SK-N-SH (cell line): Measurements from ENCODE around the gene ATP5MC3. TPM values are rescaled to one million over a fixed set of nuclear protein-coding genes. Genes with fewer than 3 reads are reported as not detected.

Experiments used
- CTCF ChIA-PET: fragments of 300-600, 350-600 bp; formaldehyde crosslinking; extraction: SDS; loops from one replicate; lab custom pipeline; 2021; lab: Yijun Ruan, JAX
- POLR2A ChIA-PET: fragments of 350-600 bp; sonication (Branson Sonifier 250); formaldehyde crosslinking; extraction: SDS; loops from one replicate; lab custom pipeline; 2020; ENCODE audit warnings: antibody characterized with exemption, inconsistent platforms; lab: Yijun Ruan, JAX
- DNase-seq: peaks from one replicate; pipeline ENCODE4 v3.0.0; 2012
- H2AFZ ChIP-seq: fragments of 200-600 bp; sonication (generic); 2 replicates; pipeline ENCODE4 v1.8.1; 2016; ENCODE audit warnings: antibody characterized with exemption, mild to moderate bottlenecking, low read depth
- H3F3A ChIP-seq: fragments of 200-600 bp; sonication (generic); replicated peaks from 2 replicates; pipeline ENCODE3; 2016; ENCODE audit warnings: antibody characterized with exemption, mild to moderate bottlenecking; ENCODE audit not compliant: insufficient read depth
- H3K27ac ChIP-seq, 2 experiments: fragments of 200-500 bp in 1 of 2; fragments of 200-600 bp in 1 of 2; sonication (Bioruptor generic) in 1 of 2; sonication (generic), shearing (Covaris generic) in 1 of 2; 2 replicates each; pipeline versions ENCODE4 v1.5.1 to v1.6.1; 2014 to 2016; ENCODE audit warnings: low read depth in 2 of 2, inconsistent platforms in 1 of 2, low read length in 1 of 2, mild to moderate bottlenecking in 1 of 2, mixed read lengths in 1 of 2
- H3K27me3 ChIP-seq: fragments of 200-600 bp; sonication (generic), shearing (Covaris generic); 2 replicates; pipeline ENCODE4 v1.6.1; 2016; ENCODE audit warnings: mixed run types; ENCODE audit not compliant: insufficient read depth
- H3K36me3 ChIP-seq, 2 experiments: fragments of 200-500 bp in 1 of 2; fragments of 200-600 bp in 1 of 2; sonication (Bioruptor generic) in 1 of 2; sonication (generic) in 1 of 2; replicated peaks in 1 of 2; 2 replicates each; pipeline versions ENCODE3 to v1.5.1; 2014 to 2016; ENCODE audit warnings: low read length in 1 of 2, mild to moderate bottlenecking in 1 of 2; ENCODE audit not compliant: insufficient read depth in 2 of 2, control insufficient read depth in 1 of 2
- H3K4me1 ChIP-seq, 2 experiments: fragments of 200-500 bp in 1 of 2; fragments of 200-600 bp in 1 of 2; sonication (Bioruptor generic) in 1 of 2; sonication (generic), shearing (Covaris generic) in 1 of 2; 2 replicates each; pipeline versions ENCODE4 v1.5.1 to v1.6.1; 2014 to 2016; ENCODE audit warnings: low read depth in 1 of 2, low read length in 1 of 2, mixed run types in 1 of 2; ENCODE audit not compliant: insufficient read depth in 2 of 2, control insufficient read depth in 1 of 2
- H3K4me2 ChIP-seq: fragments of 200-600 bp; sonication (generic), shearing (Covaris generic); 2 replicates; pipeline ENCODE4 v1.6.1; 2017; ENCODE audit warnings: mixed run types
- H3K4me3 ChIP-seq, 2 experiments: fragments of 200-500 bp in 1 of 2; fragments of 200-600 bp in 1 of 2; sonication (Bioruptor generic) in 1 of 2; sonication (generic), shearing (Covaris generic) in 1 of 2; 2 replicates each; pipeline versions ENCODE4 v1.5.1 to v1.8.1; 2014 to 2016; ENCODE audit warnings: low read depth in 2 of 2, inconsistent platforms in 1 of 2, low read length in 1 of 2, mild to moderate bottlenecking in 1 of 2, mixed read lengths in 1 of 2, moderate library complexity in 1 of 2
- H3K79me2 ChIP-seq: fragments of 200-600 bp; sonication (generic); 2 replicates; pipeline ENCODE4 v1.8.1; 2017; ENCODE audit warnings: mild to moderate bottlenecking; ENCODE audit not compliant: insufficient read depth
- H3K9ac ChIP-seq: fragments of 200-600 bp; sonication (generic); 2 replicates; pipeline ENCODE4 v1.6.1; 2017; ENCODE audit warnings: mixed run types
- H3K9me2 ChIP-seq: fragments of 200-600 bp; sonication (generic); 2 replicates; pipeline ENCODE4 v1.6.1; 2017; ENCODE audit warnings: mixed run types
- H3K9me3 ChIP-seq: fragments of 200-600 bp; sonication (generic); 2 replicates; pipeline ENCODE4 v1.6.1; 2017; ENCODE audit warnings: mixed run types, mild to moderate bottlenecking, moderate library complexity
- H4K20me1 ChIP-seq: fragments of 200-600 bp; sonication (generic); 2 replicates; pipeline ENCODE4 v1.6.1; 2017; ENCODE audit warnings: mild to moderate bottlenecking, mixed run types; ENCODE audit not compliant: insufficient read depth
- IRF3 ChIP-seq: fragments of 150-350 bp; IDR thresholded peaks from 2 replicates; pipeline ENCODE4 v1.6.1; 2016; ENCODE audit warnings: mild to moderate bottlenecking, low read depth, low read length
- MEF2A ChIP-seq: IDR thresholded peaks from 2 replicates; pipeline ENCODE4 v1.4.0; 2012; ENCODE audit warnings: low read depth, borderline replicate concordance
- REST ChIP-seq: IDR thresholded peaks from 2 replicates; pipeline ENCODE4 v1.6.1; 2012; ENCODE audit warnings: mild to moderate bottlenecking, low read depth, low read length, moderate library complexity
- SIN3A ChIP-seq: IDR thresholded peaks from 2 replicates; pipeline ENCODE4 v1.6.1; 2012; ENCODE audit warnings: low read depth, mild to moderate bottlenecking, low read length, moderate library complexity, borderline replicate concordance
- TAF1 ChIP-seq: IDR thresholded peaks from 2 replicates; pipeline ENCODE4 v1.6.1; 2012; ENCODE audit warnings: low read depth, mild to moderate bottlenecking, low read length, moderate library complexity, borderline replicate concordance
- TEAD4 ChIP-seq: IDR thresholded peaks from 2 replicates; pipeline ENCODE4 v1.4.0; 2012; ENCODE audit warnings: mild to moderate bottlenecking, borderline replicate concordance; ENCODE audit not compliant: insufficient read depth
- YY1 ChIP-seq: IDR thresholded peaks from 2 replicates; pipeline ENCODE4 v1.4.0; 2012; ENCODE audit warnings: low read depth, mild to moderate bottlenecking
- WGBS: methylation state at CpG from one replicate; pipeline ENCODE4 v1.1.6; 2017; ENCODE audit warnings: low lambda C conversion rate; 5-methylcytosine and 5-hydroxymethylcytosine counted together
- polyA plus RNA-seq, 3 experiments: library from polyadenylated mRNA; depleted of rRNA; stranded (reverse); fragments of >200 nt; gene quantifications; 2 replicates each; pipeline ENCODE4 v1.2.3, GENCODE V29; 2012

Gene ATP5MC3
- polyA plus RNA-seq, 1 of the 3 experiments (the other 2 are of a cell fraction): 365 TPM

- TF ChIP-seq TEAD4: no peak
- 86% methylated on average over 2 of the region's 2 CpGs for WGBS
- peaks cover 4 to 6% of the 10 kb centered on the region in 2 experiments; a peak in 2 of 4 replicates for H3K4me1 ChIP-seq
- no peak overlapping the region for H3K4me3 ChIP-seq
- H3K9me2 ChIP-seq: no peaks in the 10 kb centered on the region
- DNase-seq: no peak
- ChIA-PET CTCF (interaction anchor here (0.6 kb wide), 1 partner anchor 106 kb away, joined by 3 read pairs; no protein-coding TSS in a partner anchor), POLR2A (no interaction called here)
- H3K27ac ChIP-seq: no peak overlapping the region
- H3K9ac ChIP-seq: no peak overlapping the region
- H3F3A ChIP-seq: no peaks in the 10 kb centered on the region
- no peak overlapping the region for H2AFZ ChIP-seq
- H4K20me1 ChIP-seq: peaks cover 14% of the 10 kb centered on the region
- no peaks in the 10 kb centered on the region for H3K27me3 ChIP-seq
- peaks cover 41 to 64% of the 10 kb centered on the region in 2 experiments for H3K36me3 ChIP-seq
- no peaks in the 10 kb centered on the region for H3K9me3 ChIP-seq
- no peak overlapping the region for H3K4me2 ChIP-seq
- H3K79me2 ChIP-seq: peaks cover 20% of the 10 kb centered on the region
Observed at GRCh38 chr2:175175320-175175719, 6.2 kb downstream of the ATP5MC3 start.

GRCh38 chr2:175170659-175171304 is 10.7 kb downstream of the ATP5MC3 start:
- no peak overlapping the region for H3K9ac ChIP-seq
- no peaks in the 10 kb centered on the region for H3K9me2 ChIP-seq
- no peaks in the 10 kb centered on the region; a peak in 3 of 4 replicates for H3K4me1 ChIP-seq
- H3K79me2 ChIP-seq: peaks cover 32% of the 10 kb centered on the region
- peaks cover 5 to 22% of the 10 kb centered on the region in 2 experiments for H3K36me3 ChIP-seq
- peaks cover 12% of the 10 kb centered on the region for H3F3A ChIP-seq
- no peaks in the 10 kb centered on the region for H3K27me3 ChIP-seq
- H3K27ac ChIP-seq: no peak overlapping the region
- H2AFZ ChIP-seq: no peak overlapping the region
- no peak overlapping the region for H3K4me2 ChIP-seq
- no peak for DNase-seq
- POLR2A ChIA-PET: no interaction called here
- TF ChIP-seq IRF3: no peak
- TF ChIP-seq YY1: no peak
- TF ChIP-seq MEF2A: no peak
- no peak for TF ChIP-seq REST
- no peak for TF ChIP-seq TAF1
- no peak for TF ChIP-seq SIN3A
- CTCF ChIA-PET: interaction anchor here (0.8 kb wide), 1 partner anchor 66 kb away, joined by 3 read pairs; no protein-coding TSS in a partner anchor
- 69% methylated on average over 3 of the region's 3 CpGs for WGBS
- no peaks in the 10 kb centered on the region for H3K9me3 ChIP-seq
- H3K4me3 ChIP-seq: no peak overlapping the region
- H4K20me1 ChIP-seq: peaks cover 4% of the 10 kb centered on the region; the same call in 1 of the 2 replicates
